OCI-LY3 (cell line): ENCODE results near the gene RSAD2.

Experiments used
- CTCF ChIP-seq: fragments of 200-600, 300-600 bp; sonication (generic); IDR thresholded peaks from 2 replicates; pipeline ENCODE4 v1.5.1; 2014; ENCODE audit warnings: antibody characterized with exemption, low read length, low read depth
- EZH2phosphoT487 ChIP-seq: fragments of 200-600 bp; shearing (Covaris generic); IDR thresholded peaks from 2 replicates; pipeline ENCODE4 v1.6.1; 2018; ENCODE audit warnings: antibody characterized with exemption, mixed run types, low read depth

GRCh38 chr2:6928452-6928851 lies 50.9 kb downstream of the RSAD2 start:
- TF ChIP-seq CTCF: no peak
- no peak for TF ChIP-seq EZH2phosphoT487
